Activated naive CD4-positive, alpha-beta T cell treated with anti-CD3 and anti-CD28 coated beads, Interleukin-2, amount 50 U/mL, for 16 hours (primary cell): ENCODE measurements around the gene INSC.

ENCODE experiments used
- DNase-seq: peaks from one replicate; pipeline ENCODE4 v3.0.0-alpha.2; 2020

The INSC gene

GRCh38 chr11:15109602-15110001 is 5.1 kb upstream of the INSC start:
- DNase-seq: no peak

GRCh38 chr11:15111215-15111614 is 3.5 kb upstream of the INSC start:
- no peak for DNase-seq

GRCh38 chr11:15112131-15112541 is 2.6 kb upstream of the INSC start:
- no peak for DNase-seq

GRCh38 chr11:15113381-15113780 is 1.3 kb upstream of the INSC start:
- no peak for DNase-seq

- no peak for DNase-seq
These were observed 963 bp downstream of the INSC start for GRCh38 chr11:15115686-15116085.

- DNase-seq: no peak
These were observed 3.0 kb downstream of the INSC start for GRCh38 chr11:15117751-15118150.

- DNase-seq: no peak
These were observed 3.7 kb downstream of the INSC start for GRCh38 chr11:15118431-15118830.

- DNase-seq: no peak
These were observed 4.6 kb downstream of the INSC start for GRCh38 chr11:15119352-15119751.

- no peak for DNase-seq
These were observed 5.1 kb downstream of the INSC start for GRCh38 chr11:15119826-15120225.

- no peak for DNase-seq
These were observed 9.1 kb downstream of the INSC start for GRCh38 chr11:15123849-15124248.

GRCh38 chr11:15124528-15124927 is 9.8 kb downstream of the INSC start:
- DNase-seq: no peak

- DNase-seq: no peak
These were observed 12.6 kb downstream of the INSC start for GRCh38 chr11:15127341-15127740.

GRCh38 chr11:15128621-15129020 is 13.9 kb downstream of the INSC start:
- DNase-seq: no peak

GRCh38 chr11:15136166-15136565 is 21.4 kb downstream of the INSC start:
- DNase-seq: no peak

GRCh38 chr11:15139096-15139770 is 24.5 kb downstream of the INSC start:
- no peak for DNase-seq

- DNase-seq: no peak
These were observed 25.4 kb downstream of the INSC start for GRCh38 chr11:15139958-15140659.

- no peak for DNase-seq
These were observed 26.7 kb downstream of the INSC start for GRCh38 chr11:15141381-15141780.

GRCh38 chr11:15142838-15143237 is 28.1 kb downstream of the INSC start:
- DNase-seq: no peak

GRCh38 chr11:15143855-15144254 is 29.1 kb downstream of the INSC start:
- DNase-seq: no peak

GRCh38 chr11:15144347-15144746 is 29.6 kb downstream of the INSC start:
- DNase-seq: no peak

GRCh38 chr11:15145151-15145550 is 30.4 kb downstream of the INSC start:
- DNase-seq: no peak

GRCh38 chr11:15145615-15146014 is 30.9 kb downstream of the INSC start:
- no peak for DNase-seq

- DNase-seq: no peak
These were observed 31.7 kb downstream of the INSC start for GRCh38 chr11:15146271-15147003.

GRCh38 chr11:15148169-15148568 is 33.4 kb downstream of the INSC start:
- DNase-seq: no peak
